HAP-1 (cell line): Measurements from ENCODE around the gene SPON2.

Experiments
- DNase-seq, 2 experiments: peaks; one replicate each; pipeline ENCODE4 v3.0.0-alpha.2; 2016 to 2020; ENCODE audit warnings: low spot score in 2 of 2
- H3K27me3 ChIP-seq: fragments of 250-450 bp; sonication (Bioruptor Pico); 2 replicates; pipeline ENCODE4 v1.5.1; 2020; ENCODE audit warnings: low read depth, mild to moderate bottlenecking, moderate library complexity
- H3K36me3 ChIP-seq: fragments of 250-450 bp; sonication (Bioruptor Pico); replicated peaks from 2 replicates; pipeline ENCODE4 v1.5.1; 2020; ENCODE audit warnings: mild to moderate bottlenecking
- H3K4me1 ChIP-seq: fragments of 250-450 bp; sonication (Bioruptor Pico); 2 replicates; pipeline ENCODE4 v1.5.1; 2020; ENCODE audit warnings: mild to moderate bottlenecking
- H3K4me3 ChIP-seq: fragments of 250-450 bp; sonication (Bioruptor Pico); 2 replicates; pipeline ENCODE4 v1.5.1; 2020; ENCODE audit warnings: mild to moderate bottlenecking, moderate library complexity
- H3K9me3 ChIP-seq: fragments of 250-450 bp; sonication (Bioruptor Pico); 2 replicates; pipeline ENCODE4 v1.5.1; 2020; ENCODE audit warnings: mild to moderate bottlenecking, moderate library complexity
- in situ Hi-C: fragments of 300-500 bp; cut with MboI; formaldehyde crosslinking; loops from 3 replicates; pipeline ENCODE4 v1.14.3; 2020; ENCODE audit warnings: low sequenced_read_pairs, inconsistent platforms, mixed read lengths

Gene SPON2

DNA sequence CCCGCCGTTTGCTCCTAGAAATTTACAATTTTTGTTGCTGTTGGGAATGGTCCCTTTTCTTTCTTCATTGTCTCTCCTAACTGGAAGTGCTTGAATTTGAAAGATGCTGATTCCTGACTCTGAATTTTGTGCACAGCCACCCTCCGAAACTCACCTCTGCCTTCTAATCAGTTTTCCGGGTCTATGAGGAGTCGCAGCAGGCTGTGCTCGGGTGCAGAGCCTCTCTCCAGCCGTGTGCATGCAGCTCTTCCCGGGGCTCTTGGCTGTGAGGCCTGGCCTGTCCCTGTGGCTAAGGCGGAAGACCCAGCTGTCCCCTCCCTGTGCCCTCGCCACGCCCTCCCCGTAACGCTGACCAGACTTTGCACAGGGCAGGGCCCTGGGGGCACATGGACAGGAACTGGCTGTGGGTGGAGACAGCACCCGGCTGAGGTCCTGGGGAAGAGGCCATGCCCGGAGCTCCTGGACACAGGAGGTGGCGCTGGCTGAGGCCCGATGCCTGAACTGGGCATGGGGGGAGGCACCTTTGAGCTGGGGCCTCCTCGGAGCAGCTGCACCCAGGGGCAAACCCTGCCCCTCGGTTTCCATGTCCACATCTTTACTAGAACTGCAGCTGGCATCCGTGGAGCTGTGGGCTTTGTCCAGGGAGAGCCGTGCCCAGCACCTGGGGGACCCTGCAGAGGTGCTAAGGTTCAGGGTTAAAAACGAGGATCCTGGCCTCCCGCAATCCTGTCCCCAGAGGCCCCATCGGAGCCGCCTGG lies 32.6 kb upstream of the SPON2 start:
- H3K4me1 ChIP-seq = no peaks in the 10 kb centered on the region
- no peaks in the 10 kb centered on the region for H3K27me3 ChIP-seq
- no peak overlapping the region for H3K4me3 ChIP-seq
- in situ Hi-C loops = no loop called here
- no peaks in the 10 kb centered on the region for H3K36me3 ChIP-seq
- DNase-seq = peak in 1 of 2 experiments; percentile 8
- no peaks in the 10 kb centered on the region for H3K9me3 ChIP-seq

DNA sequence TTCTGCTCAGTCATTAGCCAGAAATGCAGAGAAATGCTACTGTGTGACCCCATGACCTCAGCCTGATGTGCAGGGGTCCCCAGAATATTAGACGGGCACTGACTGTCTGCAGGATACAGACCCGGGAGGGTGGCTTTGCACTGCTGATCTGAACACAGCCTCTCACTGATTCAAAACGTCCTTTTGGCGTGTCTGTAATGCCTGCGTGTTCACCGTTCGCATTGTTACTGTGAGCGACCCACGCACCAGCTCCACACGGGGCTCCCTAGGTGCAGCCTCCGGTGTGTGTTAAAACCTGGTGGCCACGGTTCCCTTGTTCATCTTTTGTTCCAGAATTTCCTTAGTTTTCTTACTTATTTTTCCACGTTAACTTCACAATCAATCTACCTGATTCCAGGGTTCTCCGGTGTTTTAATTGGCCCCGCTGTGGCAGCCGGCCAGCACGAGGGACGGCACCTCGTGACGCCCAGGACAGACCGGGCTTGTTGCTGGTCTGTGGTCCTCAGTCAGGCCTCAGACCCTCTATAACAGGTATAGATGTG lies 32.0 kb upstream of the SPON2 start:
- no peak for DNase-seq
- no peaks in the 10 kb centered on the region for H3K36me3 ChIP-seq
- no peaks in the 10 kb centered on the region for H3K9me3 ChIP-seq
- in situ Hi-C loops = no loop called here
- H3K4me1 ChIP-seq = no peaks in the 10 kb centered on the region
- no peak overlapping the region for H3K4me3 ChIP-seq
- no peaks in the 10 kb centered on the region for H3K27me3 ChIP-seq

DNA sequence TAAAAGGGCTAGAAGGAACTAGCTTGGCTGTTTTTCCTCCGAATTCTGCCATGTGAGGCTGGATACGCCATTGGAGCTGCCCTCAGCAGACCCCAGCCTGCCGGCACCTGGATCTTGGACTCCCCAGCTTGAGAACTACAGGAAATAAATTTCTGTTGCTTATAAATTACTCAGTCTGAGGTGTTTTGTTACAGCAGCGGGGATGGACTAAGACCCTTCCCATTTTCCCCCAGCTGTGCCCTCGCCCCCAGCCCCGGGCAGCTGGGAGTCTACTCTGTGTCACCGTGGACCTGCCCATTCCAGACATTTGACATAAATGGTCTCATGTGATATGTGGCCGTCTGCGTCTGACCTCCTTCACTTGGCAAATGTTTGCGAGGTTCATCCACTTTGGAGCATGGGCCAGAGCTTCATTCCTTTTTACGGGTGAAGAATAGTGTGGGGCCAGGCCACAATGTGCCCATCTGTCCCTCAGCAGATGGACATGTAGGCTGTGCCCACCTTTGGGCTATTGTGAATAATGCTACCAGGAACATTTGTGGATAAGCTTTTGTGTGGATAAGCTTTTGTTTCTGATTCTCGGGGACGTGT lies 30.7 kb upstream of the SPON2 start:
- no peak for DNase-seq
- no peaks in the 10 kb centered on the region for H3K27me3 ChIP-seq
- no peaks in the 10 kb centered on the region for H3K9me3 ChIP-seq
- in situ Hi-C loops = no loop called here
- H3K4me1 ChIP-seq = no peaks in the 10 kb centered on the region
- H3K36me3 ChIP-seq = no peaks in the 10 kb centered on the region
- no peak overlapping the region for H3K4me3 ChIP-seq

DNA sequence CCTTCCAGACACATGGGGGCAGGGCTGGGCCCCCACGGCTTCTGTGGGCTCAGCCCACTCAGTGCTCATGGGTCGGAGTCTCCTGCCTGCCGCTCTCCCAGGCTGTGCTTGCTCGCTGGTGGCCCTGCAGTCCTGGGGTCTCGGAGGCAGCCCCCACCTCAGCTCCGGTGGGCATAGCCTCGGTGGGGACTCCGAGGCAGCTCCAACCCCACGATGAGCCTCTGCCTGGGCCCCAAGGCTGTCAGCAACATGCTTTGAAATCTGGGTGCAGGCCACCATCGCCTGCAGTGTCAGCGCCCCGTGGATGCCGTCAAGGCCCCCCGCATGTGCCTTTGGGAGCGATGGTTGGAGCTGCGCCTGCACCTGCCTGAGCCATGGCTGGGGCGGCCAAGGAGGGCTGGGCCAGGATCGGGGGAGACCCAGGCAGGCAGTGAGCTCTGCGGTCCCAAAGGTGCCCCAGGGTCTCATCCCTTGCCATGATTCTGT lies 30.2 kb upstream of the SPON2 start:
- H3K4me3 ChIP-seq = no peak overlapping the region
- DNase-seq = no peak
- in situ Hi-C loops = no loop called here

DNA sequence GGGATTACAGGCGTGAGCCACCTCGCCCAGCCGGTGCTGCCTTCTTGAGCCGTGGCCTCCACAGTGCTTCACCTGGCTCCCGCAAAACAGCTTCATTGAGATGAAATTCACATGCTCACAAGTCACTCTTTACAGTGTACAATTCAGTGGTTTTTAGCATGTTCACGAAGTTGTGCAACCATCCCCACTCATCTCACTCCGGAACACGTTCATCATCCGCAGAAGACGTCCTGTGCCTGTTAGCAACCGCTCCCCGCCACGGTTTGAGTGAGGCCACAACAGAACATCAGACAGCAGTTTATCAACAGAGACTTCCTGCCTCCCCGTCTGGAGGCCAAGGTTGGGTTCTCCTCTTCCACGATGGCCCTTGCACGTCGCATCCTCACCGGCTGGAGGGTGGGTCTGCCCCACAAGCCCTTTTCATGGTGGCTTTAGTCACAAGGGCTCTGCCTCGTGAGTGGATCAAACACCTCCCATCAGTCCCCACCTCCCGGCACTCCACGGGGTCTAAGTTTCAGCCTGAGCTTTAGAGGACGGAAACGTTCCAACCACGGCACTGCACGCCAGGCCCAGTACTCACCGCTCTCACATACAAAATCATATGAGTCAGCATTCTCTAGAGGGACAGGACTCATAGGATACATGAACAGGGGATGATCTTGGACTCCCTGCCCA lies 29.6 kb upstream of the SPON2 start:
- DNase-seq = peak in 1 of 2 experiments; percentile 5
- in situ Hi-C loops = no loop called here
- Histone ChIP-seq H3K4me1 (no peaks in the 10 kb centered on the region), H3K36me3 (no peaks in the 10 kb centered on the region), H3K27me3 (no peaks in the 10 kb centered on the region), H3K4me3 (no peak overlapping the region), H3K9me3 (no peaks in the 10 kb centered on the region)

More for the DNA sequence above, 30.2 kb upstream of the SPON2 start:
- Histone ChIP-seq H3K27me3 (no peaks in the 10 kb centered on the region), H3K4me1 (no peaks in the 10 kb centered on the region), H3K9me3 (no peaks in the 10 kb centered on the region), H3K36me3 (no peaks in the 10 kb centered on the region)

DNA sequence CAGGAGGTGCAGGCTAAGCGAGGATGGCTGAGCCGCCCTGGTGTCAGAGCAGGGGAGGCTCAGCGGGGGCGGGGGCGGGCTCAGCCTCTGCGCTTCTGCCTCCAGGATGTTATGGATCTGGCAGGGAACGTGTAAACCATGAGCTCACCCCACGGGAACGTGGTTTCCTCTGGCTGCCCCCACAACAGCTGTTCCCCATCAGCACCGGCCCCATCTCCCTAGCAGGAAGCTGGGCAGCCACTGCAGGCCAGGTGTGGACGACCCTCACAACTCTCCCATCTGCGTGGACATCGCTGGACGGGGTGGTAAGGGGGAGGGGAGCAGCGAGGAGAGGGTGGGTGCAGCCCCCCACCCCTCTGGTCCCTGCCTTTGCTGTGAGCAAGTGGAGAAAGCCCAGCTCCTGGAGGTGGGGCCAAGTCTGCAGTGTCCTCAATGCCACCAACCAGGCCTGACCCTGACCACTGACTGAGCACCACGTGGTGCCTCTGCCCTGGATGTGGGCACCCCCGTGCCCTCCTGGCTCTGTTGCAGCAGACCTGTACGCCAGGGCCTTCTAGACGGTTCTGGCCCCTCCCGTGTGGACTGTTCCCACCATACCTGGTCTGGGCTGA lies 28.1 kb upstream of the SPON2 start:
- peak in 1 of 2 experiments; percentile 5 for DNase-seq
- in situ Hi-C loops = no loop called here
- Histone ChIP-seq H3K4me1 (no peaks in the 10 kb centered on the region), H3K9me3 (no peaks in the 10 kb centered on the region), H3K36me3 (no peaks in the 10 kb centered on the region), H3K27me3 (no peaks in the 10 kb centered on the region), H3K4me3 (no peak overlapping the region)

DNA sequence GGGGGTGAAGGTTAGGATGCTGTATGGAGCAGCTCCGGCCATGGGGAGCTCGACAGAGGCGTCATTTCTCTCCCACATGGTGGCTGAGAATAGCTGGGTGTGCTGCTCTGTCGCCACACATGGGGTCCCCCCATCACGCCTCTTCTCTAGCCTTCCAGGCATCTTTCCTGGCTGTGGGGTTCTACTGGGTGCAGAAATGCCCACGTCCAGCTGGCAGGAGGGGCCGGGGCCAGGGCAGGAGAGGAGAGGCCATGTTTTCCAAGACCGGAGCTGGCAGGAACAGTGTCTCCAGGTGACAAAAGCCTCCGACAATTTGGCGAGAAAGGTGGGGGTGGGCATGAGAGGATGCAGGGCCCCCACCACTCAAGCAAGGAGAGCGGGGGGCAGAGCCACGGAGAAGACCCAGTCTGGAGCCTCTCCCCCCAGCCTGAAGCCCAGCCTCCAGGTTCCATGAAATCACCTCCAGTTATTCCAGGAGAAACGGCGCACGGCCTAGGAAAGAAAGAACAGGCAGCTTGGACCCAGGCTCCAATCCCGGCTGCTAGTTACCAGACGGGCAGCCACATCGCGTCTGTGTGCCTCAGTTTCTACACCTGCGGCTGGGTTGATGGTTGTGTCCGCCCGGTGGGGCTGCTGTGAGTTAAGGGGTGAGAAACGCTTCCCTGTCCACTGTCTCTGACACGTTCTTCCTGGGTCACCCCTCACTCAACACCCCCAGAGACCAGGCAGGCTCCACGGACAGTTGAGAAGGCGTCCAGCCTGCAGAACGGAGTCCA lies 27.4 kb upstream of the SPON2 start:
- Histone ChIP-seq H3K27me3 (no peaks in the 10 kb centered on the region), H3K9me3 (no peaks in the 10 kb centered on the region), H3K36me3 (no peaks in the 10 kb centered on the region), H3K4me3 (no peak overlapping the region), H3K4me1 (no peaks in the 10 kb centered on the region)
- peak in 1 of 2 experiments; percentile 5 for DNase-seq
- in situ Hi-C loops = no loop called here

DNA sequence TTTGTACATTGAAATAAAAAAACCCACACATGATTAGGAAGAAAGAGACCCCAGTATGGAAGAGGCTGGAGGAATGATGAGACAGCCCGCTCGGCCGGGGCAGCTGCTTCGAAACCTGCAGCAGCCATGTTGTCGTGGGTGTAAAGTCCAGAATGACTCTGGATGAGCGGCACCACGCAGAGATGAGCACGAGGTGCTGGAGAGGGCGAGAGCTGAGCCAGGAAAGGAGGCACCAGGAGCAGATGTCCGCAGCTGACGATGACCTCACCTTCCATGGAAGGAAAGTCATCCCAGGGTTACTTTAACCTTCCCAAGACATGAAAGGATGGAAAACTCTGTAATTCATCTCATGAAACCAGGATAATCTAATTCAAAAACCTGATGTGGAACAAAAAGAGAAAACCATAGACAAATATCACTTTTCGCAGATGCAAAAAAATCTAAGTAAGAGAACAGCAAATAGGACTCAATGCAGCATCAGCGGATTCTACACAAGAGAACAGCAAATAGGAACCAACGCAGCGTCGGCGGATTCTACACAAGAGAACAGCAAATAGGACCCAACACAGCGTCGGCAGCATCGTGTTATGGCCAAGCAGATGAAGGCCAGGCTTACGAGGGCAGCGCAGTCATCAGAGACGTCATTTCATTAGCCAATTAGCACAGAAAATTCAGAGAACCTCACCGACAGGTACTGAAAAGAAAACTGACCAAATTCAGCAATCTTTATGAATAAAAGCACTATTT lies 25.9 kb upstream of the SPON2 start:
- no peaks in the 10 kb centered on the region for H3K36me3 ChIP-seq
- in situ Hi-C loops = no loop called here
- no peak overlapping the region for H3K4me3 ChIP-seq
- H3K27me3 ChIP-seq = no peaks in the 10 kb centered on the region
- no peaks in the 10 kb centered on the region for H3K4me1 ChIP-seq
- no peak for DNase-seq
- H3K9me3 ChIP-seq = no peaks in the 10 kb centered on the region

DNA sequence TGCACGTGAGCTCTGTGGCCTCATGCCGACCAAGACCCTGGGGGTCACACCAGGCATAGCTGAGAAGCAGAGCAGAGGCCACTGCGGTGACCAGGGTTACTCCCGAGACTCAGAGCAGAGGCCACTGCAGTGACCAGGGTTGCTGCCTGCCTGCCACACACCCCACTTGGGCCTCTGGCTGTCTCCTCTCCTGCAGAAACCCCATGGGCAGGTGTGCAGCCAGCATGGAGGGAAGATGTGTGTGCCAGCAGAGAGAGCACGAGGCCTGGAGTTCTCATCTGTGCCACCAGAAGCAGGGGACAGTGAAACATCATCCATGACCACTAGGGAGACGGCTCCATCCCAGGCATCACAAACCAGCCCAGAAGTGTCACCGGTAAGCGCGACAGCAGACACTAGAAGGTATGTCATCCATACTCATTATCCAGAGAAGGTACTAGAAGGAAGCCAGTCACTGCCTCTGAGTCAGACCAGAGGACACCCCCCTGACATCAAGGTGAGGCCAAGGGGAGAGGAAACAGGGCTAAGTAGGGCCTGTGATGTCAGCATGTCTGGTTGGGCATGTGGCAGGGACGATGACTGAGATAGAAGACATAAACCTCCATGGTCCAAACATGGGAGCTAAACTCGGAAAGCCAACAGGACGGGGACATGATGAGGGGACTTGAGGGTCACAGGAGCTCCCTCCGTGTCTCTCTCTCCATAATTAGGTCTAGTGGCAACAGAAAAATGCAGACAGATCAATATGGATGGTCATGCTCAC lies 24.2 kb upstream of the SPON2 start:
- Histone ChIP-seq H3K36me3 (no peaks in the 10 kb centered on the region), H3K9me3 (no peaks in the 10 kb centered on the region), H3K4me3 (no peak overlapping the region), H3K27me3 (no peaks in the 10 kb centered on the region), H3K4me1 (no peaks in the 10 kb centered on the region)
- DNase-seq = no peak
- in situ Hi-C loops = no loop called here

DNA sequence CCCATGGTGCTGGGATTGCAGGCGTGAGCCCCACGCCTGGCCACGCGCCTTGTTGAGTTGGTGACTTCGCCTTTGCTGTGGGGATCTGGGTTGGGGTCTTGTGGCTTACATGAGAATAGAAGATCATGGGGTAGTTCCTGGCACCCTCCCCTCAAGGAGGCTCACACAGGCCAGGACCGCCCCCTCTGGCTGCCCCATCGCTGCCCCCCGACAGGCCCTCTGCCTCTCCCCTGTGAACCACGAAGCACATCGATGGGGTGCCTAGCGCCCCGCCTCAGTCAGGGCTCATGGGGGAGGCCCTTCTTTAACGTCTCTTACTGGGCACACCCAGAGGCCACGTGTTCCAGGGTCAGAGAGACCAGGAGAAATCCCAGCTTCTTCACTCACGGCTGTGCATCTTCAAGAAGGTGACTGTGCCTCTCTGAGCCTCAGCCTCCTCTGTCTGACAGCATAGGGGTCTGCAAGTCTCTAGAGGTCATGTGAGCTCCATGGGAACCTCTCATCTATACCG lies 23.6 kb upstream of the SPON2 start:
- H3K4me1 ChIP-seq = no peaks in the 10 kb centered on the region
- no peak overlapping the region for H3K4me3 ChIP-seq
- no peaks in the 10 kb centered on the region for H3K36me3 ChIP-seq
- H3K9me3 ChIP-seq = no peaks in the 10 kb centered on the region
- no peak for DNase-seq
- in situ Hi-C loops = no loop called here
- H3K27me3 ChIP-seq = no peaks in the 10 kb centered on the region

DNA sequence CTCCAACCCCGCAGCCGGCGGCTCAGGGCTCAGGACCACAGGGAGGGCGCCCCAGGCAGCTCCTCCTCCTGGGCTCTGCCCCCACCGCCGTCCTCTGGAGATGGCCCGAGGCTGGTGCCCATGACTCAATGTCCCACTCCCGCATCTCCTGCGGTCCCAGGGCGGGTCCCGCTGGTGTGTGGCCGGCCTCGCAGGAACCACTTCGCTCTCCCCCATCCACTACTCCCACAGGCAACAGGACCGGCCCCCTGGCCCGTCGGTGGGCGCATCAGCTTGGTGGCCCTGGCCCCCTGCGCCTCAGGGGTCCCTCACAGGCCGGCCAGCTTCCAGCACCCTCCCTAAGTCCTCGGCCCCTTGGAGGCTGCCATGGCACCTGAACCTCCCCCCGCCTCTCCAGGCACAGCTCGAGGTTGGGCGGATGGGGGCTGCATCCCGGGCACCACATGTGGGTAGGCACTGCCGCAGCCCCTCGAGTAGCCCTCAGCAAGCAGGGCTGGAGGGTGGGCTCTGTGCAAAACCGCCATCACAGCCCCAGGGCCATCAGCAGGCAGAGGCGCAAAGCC lies 22.8 kb upstream of the SPON2 start:
- in situ Hi-C loops = no loop called here
- Histone ChIP-seq H3K27me3 (no peaks in the 10 kb centered on the region), H3K4me1 (no peaks in the 10 kb centered on the region), H3K9me3 (no peaks in the 10 kb centered on the region), H3K4me3 (no peak overlapping the region), H3K36me3 (no peaks in the 10 kb centered on the region)
- DNase-seq = peak in 1 of 2 experiments; percentile 6
